H9 (cell line): ENCODE measurements around the gene PLSCR5. TPM values are rescaled to one million over a fixed set of nuclear protein-coding genes. Genes with fewer than 3 reads are reported as not detected.

ENCODE experiments used
- DNase-seq: peaks from one replicate; pipeline ENCODE4 v3.0.0-alpha.2; 2017
- H2AFZ ChIP-seq: one replicate; pipeline ENCODE4 v1.6.1; 2013; ENCODE audit warnings: mild to moderate bottlenecking, low read length, control low read depth, moderate library complexity
- H2AK5ac ChIP-seq: 2 replicates; pipeline ENCODE4 v1.6.1; 2013; ENCODE audit warnings: low read length, control low read depth, mixed read lengths; ENCODE audit not compliant: insufficient read length
- H2BK120ac ChIP-seq: one replicate; pipeline ENCODE4 v1.6.1; 2013; ENCODE audit warnings: low read depth, mild to moderate bottlenecking, low read length, control low read depth, inconsistent platforms; ENCODE audit not compliant: poor library complexity, severe bottlenecking
- H2BK12ac ChIP-seq: 2 replicates; pipeline ENCODE4 v1.6.1; 2013; ENCODE audit warnings: low read length, control low read depth, mixed read lengths, low read depth; ENCODE audit not compliant: insufficient read length
- H2BK15ac ChIP-seq: 2 replicates; pipeline ENCODE4 v1.6.1; 2013; ENCODE audit warnings: low read depth, low read length, control low read depth
- H2BK20ac ChIP-seq: one replicate; pipeline ENCODE4 v1.6.1; 2013; ENCODE audit warnings: low read depth, mild to moderate bottlenecking, low read length, control low read depth, inconsistent platforms; ENCODE audit not compliant: poor library complexity, severe bottlenecking
- H2BK5ac ChIP-seq: 2 replicates; pipeline ENCODE4 v1.6.1; 2013; ENCODE audit warnings: low read length, control low read depth, mixed read lengths; ENCODE audit not compliant: insufficient read length
- H3K14ac ChIP-seq: 2 replicates; pipeline ENCODE4 v1.6.1; 2013; ENCODE audit warnings: low read length, control low read depth; ENCODE audit not compliant: insufficient read depth
- H3K18ac ChIP-seq: 2 replicates; pipeline ENCODE4 v1.6.1; 2013; ENCODE audit warnings: low read depth, mild to moderate bottlenecking, mixed read lengths, low read length, control low read depth; ENCODE audit not compliant: insufficient read length
- H3K23ac ChIP-seq: 2 replicates; pipeline ENCODE4 v1.6.1; 2013; ENCODE audit warnings: low read length, control low read depth, mixed read lengths, low read depth; ENCODE audit not compliant: insufficient read length
- H3K23me2 ChIP-seq: 2 replicates; pipeline ENCODE4 v1.6.1; 2013; ENCODE audit warnings: low read depth, mild to moderate bottlenecking, mixed read lengths, low read length, control low read depth; ENCODE audit not compliant: insufficient read length, poor library complexity, severe bottlenecking
- H3K27ac ChIP-seq: 2 replicates; pipeline ENCODE4 v1.5.1; 2013; ENCODE audit warnings: low read length, control low read depth, mixed read lengths, low read depth; ENCODE audit not compliant: insufficient read length
- H3K27me3 ChIP-seq: 2 replicates; pipeline ENCODE4 v1.6.1; 2013; ENCODE audit warnings: low read length, control low read depth, inconsistent platforms; ENCODE audit not compliant: insufficient read depth
- H3K4ac ChIP-seq: 2 replicates; pipeline ENCODE4 v1.6.1; 2013; ENCODE audit warnings: low read depth, mild to moderate bottlenecking, control low read depth, inconsistent platforms, low read length, moderate library complexity
- H3K4me1 ChIP-seq: 2 replicates; pipeline ENCODE4 v1.6.1; 2013; ENCODE audit warnings: low read length, control low read depth, inconsistent platforms; ENCODE audit not compliant: insufficient read depth
- H3K4me2 ChIP-seq: 2 replicates; pipeline ENCODE4 v1.6.1; 2013; ENCODE audit warnings: low read length, control low read depth, mixed read lengths; ENCODE audit not compliant: insufficient read length, insufficient read depth
- H3K56ac ChIP-seq: 2 replicates; pipeline ENCODE4 v1.6.1; 2013; ENCODE audit warnings: low read depth, mild to moderate bottlenecking, mixed read lengths, low read length, control low read depth; ENCODE audit not compliant: insufficient read length
- H3K79me1 ChIP-seq: 2 replicates; pipeline ENCODE4 v1.6.1; 2013; ENCODE audit warnings: low read depth, mild to moderate bottlenecking, moderate library complexity, low read length, control low read depth, inconsistent platforms; ENCODE audit not compliant: insufficient read depth, poor library complexity, severe bottlenecking
- H3K79me2 ChIP-seq: 2 replicates; pipeline ENCODE4 v1.6.1; 2013; ENCODE audit warnings: low read length, control low read depth, inconsistent platforms; ENCODE audit not compliant: insufficient read depth
- H3K9ac ChIP-seq: 2 replicates; pipeline ENCODE4 v1.6.1; 2013; ENCODE audit warnings: low read length, control low read depth, mixed read lengths; ENCODE audit not compliant: insufficient read length; ENCODE audit errors: extremely low read depth
- H3K9me3 ChIP-seq: one replicate; pipeline ENCODE4 v1.6.1; 2013; ENCODE audit warnings: low read depth, low read length, inconsistent platforms; ENCODE audit not compliant: control insufficient read depth
- H3T11ph ChIP-seq: one replicate; pipeline ENCODE4 v1.6.1; 2013; ENCODE audit warnings: mild to moderate bottlenecking, low read length, control low read depth, inconsistent platforms
- H4K20me1 ChIP-seq: one replicate; pipeline ENCODE4 v1.6.1; 2013; ENCODE audit not compliant: control insufficient read depth, insufficient read length, insufficient read depth
- H4K5ac ChIP-seq: 2 replicates; pipeline ENCODE4 v1.6.1; 2013; ENCODE audit warnings: low read depth, mild to moderate bottlenecking, mixed read lengths, low read length, control low read depth; ENCODE audit not compliant: insufficient read length
- H4K8ac ChIP-seq: replicated peaks from 2 replicates; pipeline ENCODE4 v1.6.1; 2013; ENCODE audit warnings: low read length, control low read depth, mixed read lengths, low read depth; ENCODE audit not compliant: insufficient read length
- H4K91ac ChIP-seq: 2 replicates; pipeline ENCODE4 v1.6.1; 2013; ENCODE audit warnings: low read depth, mild to moderate bottlenecking, moderate library complexity, mixed read lengths, low read length, control low read depth; ENCODE audit not compliant: insufficient read length
- H3K27ac Mint-ChIP-seq, 3 experiments: 2 replicates in 2 of 3; 3 replicates in 1 of 3; pipeline ENCODE4 v1.8.0; 2020 to 2021; ENCODE audit warnings: mixed read lengths in 3 of 3, mild to moderate bottlenecking in 1 of 3, moderate library complexity in 1 of 3
- H3K27me3 Mint-ChIP-seq: 2 replicates; pipeline ENCODE4 v1.8.0; 2021; ENCODE audit warnings: low read depth, mild to moderate bottlenecking, moderate library complexity, mixed read lengths
- H3K36me3 Mint-ChIP-seq, 3 experiments: 2 replicates in 2 of 3; 3 replicates in 1 of 3; pipeline ENCODE4 v1.8.0; 2020 to 2021; ENCODE audit warnings: low read depth in 3 of 3, mixed read lengths in 3 of 3; ENCODE audit not compliant: insufficient read depth in 1 of 3
- H3K4me1 Mint-ChIP-seq, 2 experiments: 2 replicates each; pipeline ENCODE4 v1.8.0; 2020; ENCODE audit warnings: mixed read lengths in 2 of 2
- H3K4me3 Mint-ChIP-seq, 2 experiments: 2 replicates in 1 of 2; 3 replicates in 1 of 2; pipeline ENCODE4 v1.8.0; 2020 to 2021; ENCODE audit warnings: mild to moderate bottlenecking in 2 of 2, mixed read lengths in 2 of 2, moderate library complexity in 1 of 2
- H3K9me3 Mint-ChIP-seq, 2 experiments: 2 replicates in 1 of 2; 3 replicates in 1 of 2; pipeline ENCODE4 v1.8.0; 2020; ENCODE audit warnings: mild to moderate bottlenecking in 2 of 2, mixed read lengths in 2 of 2, moderate library complexity in 1 of 2
- WGBS: extraction: QIAGEN DNeasy Blood & Tissue Kit; methylation state at CpG from one replicate; pipeline ENCODE4 v1.1.7; 2013; ENCODE audit warnings: missing lambda C conversion rate, low lambda C conversion rate, mixed read lengths; ENCODE audit not compliant: insufficient read length; ENCODE audit errors: extremely low coverage; 5-methylcytosine and 5-hydroxymethylcytosine counted together
- total RNA-seq: library from RNA; stranded (reverse); gene quantifications from 2 replicates; pipeline ENCODE4 v1.2.1, GENCODE V29; 2021
- TF ChIP-seq, protein P1 (sequence below): fragments of 200-600 bp; sonication (generic); conservative IDR thresholded peaks from 3 replicates; pipeline ENCODE4 v1.8.0; 2021; ENCODE audit warnings: antibody characterized with exemption, mild to moderate bottlenecking

Gene PLSCR5
- total RNA-seq, 1 experiment from 2014 or later, result not detected

DNA sequence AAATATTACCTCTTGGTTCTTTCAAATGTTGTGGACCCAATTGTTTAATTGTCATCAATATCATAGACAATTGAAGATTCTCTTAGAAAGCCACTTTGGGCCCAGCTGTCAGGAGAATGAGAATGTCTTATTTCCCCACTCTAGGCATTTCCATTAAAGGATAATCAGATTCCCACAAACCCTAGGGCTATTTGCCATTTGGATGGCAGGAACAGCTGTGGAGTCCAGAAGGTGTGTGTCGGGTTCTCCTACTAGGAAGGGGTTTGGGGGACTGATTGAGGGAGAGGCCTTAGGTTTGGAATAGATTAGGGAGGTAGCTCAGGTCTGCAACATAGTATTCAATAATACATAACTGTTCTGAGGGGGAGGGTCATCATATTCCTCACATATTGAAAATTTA, 35.2 kb upstream of the PLSCR5 start:
- no peak overlapping the region for H3K4me3 Mint-ChIP-seq
- no peak overlapping the region for H4K5ac ChIP-seq
- no peak overlapping the region for H3K4me2 ChIP-seq
- H2BK12ac ChIP-seq, result no peak overlapping the region
- H3K18ac ChIP-seq, result no peak overlapping the region
- H3K14ac ChIP-seq, result no peak overlapping the region
- H3K79me1 ChIP-seq, result no peaks in the 10 kb centered on the region
- H3K27ac Mint-ChIP-seq, result no peak overlapping the region
- H3K4ac ChIP-seq, result no peak overlapping the region
- H3K27me3 ChIP-seq, result no peaks in the 10 kb centered on the region
- H3K27me3 Mint-ChIP-seq, result no peaks in the 10 kb centered on the region
- no peak overlapping the region for H4K91ac ChIP-seq
- H4K20me1 ChIP-seq, result no peaks in the 10 kb centered on the region
- no peak overlapping the region for H2BK15ac ChIP-seq
- no peak overlapping the region for H2BK120ac ChIP-seq
- H3K9ac ChIP-seq, result no peak overlapping the region
- H3K4me1 Mint-ChIP-seq, result peaks cover 10 to 11% of the 10 kb centered on the region in 2 experiments
- no CpG with 5 or more reads among the region's 1 CpG for WGBS
- DNase-seq, result no peak
- H3K9me3 ChIP-seq, result no peaks in the 10 kb centered on the region
- H2BK5ac ChIP-seq, result no peak overlapping the region
- no peak overlapping the region for H3K56ac ChIP-seq
- no peaks in the 10 kb centered on the region for H3K23me2 ChIP-seq
- no peaks in the 10 kb centered on the region for H3K36me3 Mint-ChIP-seq
- H3K4me1 ChIP-seq, result no peaks in the 10 kb centered on the region; the same call in 1 of the 2 replicates
- H3K27ac ChIP-seq, result no peak overlapping the region
- no peak overlapping the region for H4K8ac ChIP-seq
- no peak overlapping the region for H2AFZ ChIP-seq
- TF ChIP-seq, protein P1, sequence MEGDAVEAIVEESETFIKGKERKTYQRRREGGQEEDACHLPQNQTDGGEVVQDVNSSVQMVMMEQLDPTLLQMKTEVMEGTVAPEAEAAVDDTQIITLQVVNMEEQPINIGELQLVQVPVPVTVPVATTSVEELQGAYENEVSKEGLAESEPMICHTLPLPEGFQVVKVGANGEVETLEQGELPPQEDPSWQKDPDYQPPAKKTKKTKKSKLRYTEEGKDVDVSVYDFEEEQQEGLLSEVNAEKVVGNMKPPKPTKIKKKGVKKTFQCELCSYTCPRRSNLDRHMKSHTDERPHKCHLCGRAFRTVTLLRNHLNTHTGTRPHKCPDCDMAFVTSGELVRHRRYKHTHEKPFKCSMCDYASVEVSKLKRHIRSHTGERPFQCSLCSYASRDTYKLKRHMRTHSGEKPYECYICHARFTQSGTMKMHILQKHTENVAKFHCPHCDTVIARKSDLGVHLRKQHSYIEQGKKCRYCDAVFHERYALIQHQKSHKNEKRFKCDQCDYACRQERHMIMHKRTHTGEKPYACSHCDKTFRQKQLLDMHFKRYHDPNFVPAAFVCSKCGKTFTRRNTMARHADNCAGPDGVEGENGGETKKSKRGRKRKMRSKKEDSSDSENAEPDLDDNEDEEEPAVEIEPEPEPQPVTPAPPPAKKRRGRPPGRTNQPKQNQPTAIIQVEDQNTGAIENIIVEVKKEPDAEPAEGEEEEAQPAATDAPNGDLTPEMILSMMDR, result no peak
- no peak overlapping the region for H3K23ac ChIP-seq
- no peak overlapping the region for H3T11ph ChIP-seq
- H3K79me2 ChIP-seq, result no peaks in the 10 kb centered on the region
- H2AK5ac ChIP-seq, result no peak overlapping the region
- H2BK20ac ChIP-seq, result no peak overlapping the region
- no peaks in the 10 kb centered on the region for H3K9me3 Mint-ChIP-seq
